Measurements from ENCODE around the gene DAAM1.
A peak's percentile ranks its signal among the peaks of the same experiment; 100 is the strongest.

Gene DAAM1

GRCh38 chr14:59247801-59248584 is 59.5 kb downstream of the DAAM1 start:
- DNase-seq (ENCODE audit: low read depth, low spot score), result no peak
- no peak overlapping the region for H3K4me3 ChIP-seq (ENCODE audit: low read length)

- no peak for DNase-seq (ENCODE audit: low read depth, low spot score)
- no peak overlapping the region for H3K4me3 ChIP-seq (ENCODE audit: low read length)
Measured at GRCh38 chr14:59249029-59249428, 60.6 kb downstream of the DAAM1 start.

- H3K4me3 ChIP-seq (ENCODE audit: low read length), result no peak overlapping the region
- no peak for DNase-seq (ENCODE audit: low read depth, low spot score)
Measured at GRCh38 chr14:59251811-59252771, 63.6 kb downstream of the DAAM1 start.

- no peak for DNase-seq (ENCODE audit: low read depth, low spot score)
Measured at GRCh38 chr14:59252772-59253500, 64.5 kb downstream of the DAAM1 start.

GRCh38 chr14:59253527-59253926 is 65.1 kb downstream of the DAAM1 start:
- no peak for DNase-seq (ENCODE audit: low read depth, low spot score)

More at GRCh38 chr14:59252772-59253500, 64.5 kb downstream of the DAAM1 start:
- H3K4me3 ChIP-seq (ENCODE audit: low read length), result no peak overlapping the region

GRCh38 chr14:59254146-59254910 is 65.9 kb downstream of the DAAM1 start:
- H3K4me3 ChIP-seq (ENCODE audit: low read length), result no peak overlapping the region
- DNase-seq (ENCODE audit: low read depth, low spot score), result no peak

More at GRCh38 chr14:59253527-59253926, 65.1 kb downstream of the DAAM1 start:
- no peak overlapping the region for H3K4me3 ChIP-seq (ENCODE audit: low read length)

GRCh38 chr14:59254911-59255545 is 66.6 kb downstream of the DAAM1 start:
- no peak for DNase-seq (ENCODE audit: low read depth, low spot score)
- no peak overlapping the region for H3K4me3 ChIP-seq (ENCODE audit: low read length)

- DNase-seq (ENCODE audit: low read depth, low spot score), result no peak
- H3K4me3 ChIP-seq (ENCODE audit: low read length), result no peak overlapping the region
Measured at GRCh38 chr14:59256331-59256730, 67.9 kb downstream of the DAAM1 start.

GRCh38 chr14:59261334-59261733 is 72.9 kb downstream of the DAAM1 start:
- no peak overlapping the region for H3K4me3 ChIP-seq (ENCODE audit: low read length)

GRCh38 chr14:59262717-59263454 is 74.4 kb downstream of the DAAM1 start:
- peak; percentile 2 for DNase-seq (ENCODE audit: low read depth, low spot score)
- H3K4me3 ChIP-seq (ENCODE audit: low read length), result no peak overlapping the region

More at GRCh38 chr14:59261334-59261733, 72.9 kb downstream of the DAAM1 start:
- DNase-seq (ENCODE audit: low read depth, low spot score), result no peak

- DNase-seq (ENCODE audit: low read depth, low spot score), result no peak
Measured at GRCh38 chr14:59265808-59266207, 77.3 kb downstream of the DAAM1 start.

GRCh38 chr14:59267046-59267445 is 78.6 kb downstream of the DAAM1 start:
- DNase-seq (ENCODE audit: low read depth, low spot score), result no peak
- H3K4me3 ChIP-seq (ENCODE audit: low read length), result no peak overlapping the region

More at GRCh38 chr14:59265808-59266207, 77.3 kb downstream of the DAAM1 start:
- H3K4me3 ChIP-seq (ENCODE audit: low read length), result no peak overlapping the region

GRCh38 chr14:59268011-59268410 is 79.5 kb downstream of the DAAM1 start:
- no peak for DNase-seq (ENCODE audit: low read depth, low spot score)
- no peak overlapping the region for H3K4me3 ChIP-seq (ENCODE audit: low read length)

GRCh38 chr14:59268858-59269257 is 80.4 kb downstream of the DAAM1 start:
- no peak for DNase-seq (ENCODE audit: low read depth, low spot score)
- H3K4me3 ChIP-seq (ENCODE audit: low read length), result no peak overlapping the region

GRCh38 chr14:59269466-59269865 is 81.0 kb downstream of the DAAM1 start:
- no peak for DNase-seq (ENCODE audit: low read depth, low spot score)
- H3K4me3 ChIP-seq (ENCODE audit: low read length), result no peak overlapping the region

GRCh38 chr14:59271256-59271655 is 82.8 kb downstream of the DAAM1 start:
- H3K4me3 ChIP-seq (ENCODE audit: low read length), result no peak overlapping the region
- DNase-seq (ENCODE audit: low read depth, low spot score), result no peak

GRCh38 chr14:59271734-59272133 is 83.3 kb downstream of the DAAM1 start:
- DNase-seq (ENCODE audit: low read depth, low spot score), result no peak
- H3K4me3 ChIP-seq (ENCODE audit: low read length), result no peak overlapping the region
